Mesenchymal stem cell (in vitro differentiated cells and primary cell): ENCODE measurements around the gene CLMN.
A peak's percentile ranks its signal among the peaks of the same experiment; 100 is the strongest.
"Not testable (repeated sequence)": the region's sequence is repeated elsewhere in the genome, so short reads cannot be mapped to it uniquely, and the experiment has no call there.

ENCODE experiments used
- DNase-seq: peaks from one replicate; pipeline ENCODE4 v3.0.0-alpha.2; 2013
- H2AFZ ChIP-seq: one replicate; pipeline ENCODE4 v1.6.1; 2013; ENCODE audit warnings: low read depth, mild to moderate bottlenecking, control low read depth, inconsistent platforms, low read length, moderate library complexity
- H2AK5ac ChIP-seq: 2 replicates; pipeline ENCODE4 v1.6.1; 2013; ENCODE audit warnings: low read length, moderate library complexity, mild to moderate bottlenecking, inconsistent platforms; ENCODE audit not compliant: severe bottlenecking
- H2BK120ac ChIP-seq: one replicate; pipeline ENCODE4 v1.6.1; 2013; ENCODE audit warnings: low read depth, mild to moderate bottlenecking, inconsistent platforms, low read length, moderate library complexity
- H2BK12ac ChIP-seq, 2 experiments: one replicate each; pipeline ENCODE4 v1.6.1; 2013; ENCODE audit warnings: inconsistent platforms in 2 of 2, low read length in 2 of 2, mild to moderate bottlenecking in 2 of 2, moderate library complexity in 2 of 2, control low read depth in 1 of 2
- H2BK15ac ChIP-seq: one replicate; pipeline ENCODE4 v1.6.1; 2013; ENCODE audit warnings: mild to moderate bottlenecking, low read depth, inconsistent platforms; ENCODE audit not compliant: poor library complexity, severe bottlenecking
- H2BK5ac ChIP-seq: 2 replicates; pipeline ENCODE4 v1.6.1; 2013; ENCODE audit warnings: low read depth, mild to moderate bottlenecking, low read length, control low read depth, inconsistent platforms; ENCODE audit not compliant: poor library complexity, severe bottlenecking
- H3K14ac ChIP-seq, 2 experiments: one replicate each; pipeline ENCODE4 v1.6.1; 2013; ENCODE audit warnings: inconsistent platforms in 2 of 2, low read length in 2 of 2, control low read depth in 1 of 2, mild to moderate bottlenecking in 1 of 2, moderate library complexity in 1 of 2
- H3K18ac ChIP-seq, 2 experiments: one replicate each; pipeline ENCODE4 v1.6.1; 2013; ENCODE audit warnings: inconsistent platforms in 2 of 2, low read length in 2 of 2, control low read depth in 1 of 2, low read depth in 1 of 2, mild to moderate bottlenecking in 1 of 2
- H3K23ac ChIP-seq, 2 experiments: one replicate each; pipeline ENCODE4 v1.6.1; 2013; ENCODE audit warnings: inconsistent platforms in 2 of 2, low read length in 2 of 2, mild to moderate bottlenecking in 2 of 2, moderate library complexity in 2 of 2, control low read depth in 1 of 2
- H3K27ac ChIP-seq: 2 replicates; pipeline ENCODE4 v1.5.1; 2013; ENCODE audit warnings: mild to moderate bottlenecking, moderate library complexity, low read length, control low read depth, inconsistent platforms; ENCODE audit not compliant: poor library complexity, severe bottlenecking
- H3K27me3 ChIP-seq, 2 experiments: 2 replicates each; pipeline versions ENCODE4 v1.6.1 to v1.7.0; 2013; ENCODE audit warnings: low read length in 2 of 2, mild to moderate bottlenecking in 2 of 2, moderate library complexity in 2 of 2, control low read depth in 1 of 2, inconsistent platforms in 1 of 2; ENCODE audit not compliant: control insufficient read depth in 1 of 2, insufficient read depth in 1 of 2
- H3K36me3 ChIP-seq, 2 experiments: 2 replicates each; pipeline versions ENCODE4 v1.6.1 to v1.7.0; 2013; ENCODE audit warnings: low read length in 2 of 2, control low read depth in 1 of 2, inconsistent platforms in 1 of 2, low read depth in 1 of 2, mild to moderate bottlenecking in 1 of 2; ENCODE audit not compliant: insufficient read depth in 2 of 2, control insufficient read depth in 1 of 2
- H3K4ac ChIP-seq, 2 experiments: one replicate each; pipeline ENCODE4 v1.6.1; 2013; ENCODE audit warnings: inconsistent platforms in 2 of 2, low read length in 2 of 2, mild to moderate bottlenecking in 2 of 2, moderate library complexity in 2 of 2, control low read depth in 1 of 2, low read depth in 1 of 2
- H3K4me1 ChIP-seq: 2 replicates; pipeline ENCODE4 v1.6.1; 2013; ENCODE audit warnings: low read depth, low read length, control low read depth; ENCODE audit not compliant: control insufficient read depth, insufficient read depth
- H3K4me2 ChIP-seq: 2 replicates; pipeline ENCODE4 v1.6.1; 2013; ENCODE audit warnings: low read length, mild to moderate bottlenecking, inconsistent platforms; ENCODE audit not compliant: poor library complexity, severe bottlenecking
- H3K4me3 ChIP-seq, 2 experiments: 2 replicates each; pipeline versions ENCODE4 v1.5.1 to v1.7.0; 2013; ENCODE audit warnings: low read length in 2 of 2, mild to moderate bottlenecking in 2 of 2, control low read depth in 1 of 2, low read depth in 1 of 2; ENCODE audit not compliant: insufficient read depth in 1 of 2
- H3K79me1 ChIP-seq: replicated peaks from 2 replicates; pipeline ENCODE4 v1.6.1; 2013; ENCODE audit warnings: mild to moderate bottlenecking, control low read depth, low read length, inconsistent platforms; ENCODE audit not compliant: poor library complexity, severe bottlenecking
- H3K9ac ChIP-seq: 2 replicates; pipeline ENCODE4 v1.7.0; 2013; ENCODE audit warnings: mild to moderate bottlenecking, low read length, moderate library complexity
- H3K9me3 ChIP-seq: 2 replicates; pipeline ENCODE4 v1.7.0; 2013; ENCODE audit warnings: mild to moderate bottlenecking, low read length; ENCODE audit not compliant: control insufficient read depth
- H4K8ac ChIP-seq: one replicate; pipeline ENCODE4 v1.6.1; 2013; ENCODE audit warnings: inconsistent platforms, mild to moderate bottlenecking, low read length, moderate library complexity
- H4K91ac ChIP-seq: one replicate; pipeline ENCODE4 v1.6.1; 2013; ENCODE audit warnings: mild to moderate bottlenecking, low read length, inconsistent platforms
- WGBS: methylation state at CpG from one replicate; pipeline ENCODE4 v1.1.7; 2013; ENCODE audit warnings: mixed read lengths; 5-methylcytosine and 5-hydroxymethylcytosine counted together

Gene CLMN

GRCh38 chr14:95175670-95176069 lies 144.0 kb downstream of the CLMN start:
- not testable (repeated sequence) for H3K18ac ChIP-seq, H3K9me3 ChIP-seq, H2BK12ac ChIP-seq, H2AFZ ChIP-seq, H3K27me3 ChIP-seq, H3K4me1 ChIP-seq, H4K91ac ChIP-seq, DNase-seq, H2BK120ac ChIP-seq, H3K4me2 ChIP-seq, H2BK5ac ChIP-seq, H2BK15ac ChIP-seq, H3K4ac ChIP-seq, H3K9ac ChIP-seq, H3K27ac ChIP-seq, H3K14ac ChIP-seq, H2AK5ac ChIP-seq, H3K4me3 ChIP-seq, H4K8ac ChIP-seq, H3K36me3 ChIP-seq, H3K23ac ChIP-seq, H3K79me1 ChIP-seq
- WGBS: no CpG with 5 or more reads among the region's 3 CpGs

GRCh38 chr14:95174184-95174792 lies 145.4 kb downstream of the CLMN start:
- Histone ChIP-seq H3K9ac (peak overlapping the region; percentile 26), H3K9me3 (no peaks in the 10 kb centered on the region), H3K18ac (no peak overlapping the region), H3K36me3 (no peaks in the 10 kb centered on the region), H3K27ac (no peak overlapping the region), H2AFZ (no peak overlapping the region), H3K14ac (no peak overlapping the region), H2BK120ac (no peak overlapping the region), H2BK15ac (no peak overlapping the region), H3K4ac (no peak overlapping the region), H3K23ac (no peak overlapping the region), H3K79me1 (peaks cover 2% of the 10 kb centered on the region), H3K27me3 (no peaks in the 10 kb centered on the region), H2BK12ac (no peak overlapping the region), H3K4me1 (no peaks in the 10 kb centered on the region), H4K8ac (no peak overlapping the region), H2BK5ac (no peak overlapping the region), H4K91ac (no peak overlapping the region), H2AK5ac (peak overlapping the region; percentile 74), H3K4me3 (no peak overlapping the region), H3K4me2 (no peak overlapping the region)
- WGBS: 40% methylated on average over 1 of the region's 2 CpGs
- DNase-seq: no peak

- H3K27me3 ChIP-seq: no peaks in the 10 kb centered on the region
- no peak overlapping the region for H4K91ac ChIP-seq
- H3K14ac ChIP-seq: no peak overlapping the region
- H2BK5ac ChIP-seq: no peak overlapping the region
- no peak overlapping the region for H3K4me3 ChIP-seq
- H3K79me1 ChIP-seq: peaks cover 2% of the 10 kb centered on the region
- H2BK15ac ChIP-seq: no peak overlapping the region
- no peak overlapping the region for H3K27ac ChIP-seq
- H3K9ac ChIP-seq: no peak overlapping the region
- H3K36me3 ChIP-seq: no peaks in the 10 kb centered on the region
- H3K9me3 ChIP-seq: no peaks in the 10 kb centered on the region
- H3K4me1 ChIP-seq: no peaks in the 10 kb centered on the region
- no peak overlapping the region for H3K4me2 ChIP-seq
- no peak overlapping the region for H3K18ac ChIP-seq
- no peak for DNase-seq
- no peak overlapping the region for H3K23ac ChIP-seq
- H4K8ac ChIP-seq: no peak overlapping the region
- no peak overlapping the region for H2BK12ac ChIP-seq
- H2AK5ac ChIP-seq: no peak overlapping the region
- no peak overlapping the region for H2AFZ ChIP-seq
- H3K4ac ChIP-seq: no peak overlapping the region
- no peak overlapping the region for H2BK120ac ChIP-seq
These were observed 146.2 kb downstream of the CLMN start for GRCh38 chr14:95173518-95173917.

GRCh38 chr14:95167177-95167576 lies 152.5 kb downstream of the CLMN start:
- no peak overlapping the region for H3K23ac ChIP-seq
- H3K27me3 ChIP-seq: no peaks in the 10 kb centered on the region
- no peak overlapping the region for H3K18ac ChIP-seq
- H2BK120ac ChIP-seq: no peak overlapping the region
- 86% methylated on average over 2 of the region's 2 CpGs for WGBS
- DNase-seq: no peak
- no peak overlapping the region for H4K8ac ChIP-seq
- no peak overlapping the region for H2BK5ac ChIP-seq
- no peak overlapping the region for H2BK12ac ChIP-seq
- H2AFZ ChIP-seq: no peak overlapping the region
- peaks cover 13% of the 10 kb centered on the region for H3K9me3 ChIP-seq
- no peak overlapping the region for H2BK15ac ChIP-seq
- no peak overlapping the region for H3K9ac ChIP-seq
- no peak overlapping the region for H2AK5ac ChIP-seq
- peaks cover 4% of the 10 kb centered on the region for H3K79me1 ChIP-seq
- H3K36me3 ChIP-seq: no peaks in the 10 kb centered on the region
- no peak overlapping the region for H3K4me2 ChIP-seq
- H3K4me1 ChIP-seq: no peaks in the 10 kb centered on the region
- no peak overlapping the region for H3K14ac ChIP-seq
- no peak overlapping the region for H3K4me3 ChIP-seq
- no peak overlapping the region for H3K4ac ChIP-seq
- no peak overlapping the region for H3K27ac ChIP-seq
- no peak overlapping the region for H4K91ac ChIP-seq
